B cell (primary cell): ENCODE results near the gene HSD11B1.

Experiments used
- EZH2 ChIP-seq: IDR thresholded peaks from 2 replicates; pipeline ENCODE4 v1.6.1; 2012; ENCODE audit warnings: borderline replicate concordance, low read depth, mild to moderate bottlenecking, moderate library complexity, low read length; ENCODE audit not compliant: insufficient read depth, poor library complexity, severe bottlenecking
- TF ChIP-seq, protein P1 (sequence below): fragments of 200-600 bp; IDR thresholded peaks from one replicate; pipeline ENCODE4 v1.8.0; 2022; ENCODE audit warnings: antibody characterized with exemption, mild to moderate bottlenecking

DNA sequence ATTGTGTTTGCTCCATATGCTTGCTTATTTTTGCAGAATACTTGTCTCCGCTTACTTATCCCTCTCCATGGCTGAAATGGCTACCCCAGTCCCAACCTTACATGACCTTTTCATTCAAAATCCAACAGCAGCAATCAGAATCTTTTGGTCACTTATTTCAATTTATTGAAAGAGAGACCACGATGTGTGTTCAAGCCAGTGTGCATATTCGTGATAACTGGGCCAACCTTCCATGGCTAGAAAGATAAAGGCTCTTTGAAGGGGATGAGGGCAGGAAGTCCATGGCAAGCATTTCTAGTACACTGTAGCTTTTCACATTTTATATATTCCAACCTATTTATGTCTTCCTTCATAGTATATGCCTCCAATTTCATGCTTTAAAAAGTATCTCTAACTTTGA, 23.1 kb downstream of the HSD11B1 start:
- TF ChIP-seq, protein P1, sequence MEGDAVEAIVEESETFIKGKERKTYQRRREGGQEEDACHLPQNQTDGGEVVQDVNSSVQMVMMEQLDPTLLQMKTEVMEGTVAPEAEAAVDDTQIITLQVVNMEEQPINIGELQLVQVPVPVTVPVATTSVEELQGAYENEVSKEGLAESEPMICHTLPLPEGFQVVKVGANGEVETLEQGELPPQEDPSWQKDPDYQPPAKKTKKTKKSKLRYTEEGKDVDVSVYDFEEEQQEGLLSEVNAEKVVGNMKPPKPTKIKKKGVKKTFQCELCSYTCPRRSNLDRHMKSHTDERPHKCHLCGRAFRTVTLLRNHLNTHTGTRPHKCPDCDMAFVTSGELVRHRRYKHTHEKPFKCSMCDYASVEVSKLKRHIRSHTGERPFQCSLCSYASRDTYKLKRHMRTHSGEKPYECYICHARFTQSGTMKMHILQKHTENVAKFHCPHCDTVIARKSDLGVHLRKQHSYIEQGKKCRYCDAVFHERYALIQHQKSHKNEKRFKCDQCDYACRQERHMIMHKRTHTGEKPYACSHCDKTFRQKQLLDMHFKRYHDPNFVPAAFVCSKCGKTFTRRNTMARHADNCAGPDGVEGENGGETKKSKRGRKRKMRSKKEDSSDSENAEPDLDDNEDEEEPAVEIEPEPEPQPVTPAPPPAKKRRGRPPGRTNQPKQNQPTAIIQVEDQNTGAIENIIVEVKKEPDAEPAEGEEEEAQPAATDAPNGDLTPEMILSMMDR: no peak
- no peak for TF ChIP-seq EZH2
